HepG2 (cell line): Measurements from ENCODE around the gene HOTAIR. TPM values are rescaled to one million over a fixed set of nuclear protein-coding genes. Genes with fewer than 3 reads are reported as not detected.
A peak's percentile ranks its signal among the peaks of the same experiment; 100 is the strongest.

Experiments
- E2F5 ChIP-seq: sonication (generic); formaldehyde crosslinking; conservative IDR thresholded peaks from 2 replicates; pipeline ENCODE4 v1.4.0; 2020; ENCODE audit warnings: missing genetic modification reagents
- FLYWCH1 ChIP-seq: sonication (generic); formaldehyde crosslinking; IDR thresholded peaks from 2 replicates; pipeline ENCODE4 v1.8.1; 2023; ENCODE audit warnings: mild to moderate bottlenecking, missing genetic modification reagents
- FOXO4 ChIP-seq: sonication (generic); formaldehyde crosslinking; conservative IDR thresholded peaks from 2 replicates; pipeline ENCODE4 v1.8.1; 2023; ENCODE audit warnings: missing genetic modification reagents
- HBP1 ChIP-seq: IDR thresholded peaks from 2 replicates; pipeline ENCODE4 v1.6.1; 2016; ENCODE audit warnings: low read depth, control low read depth
- KDM5B ChIP-seq: sonication (generic); formaldehyde crosslinking; IDR thresholded peaks from 2 replicates; pipeline ENCODE4 v1.4.0; 2020; ENCODE audit warnings: missing genetic modification reagents, mild to moderate bottlenecking, borderline replicate concordance
- KDM6A ChIP-seq: IDR thresholded peaks from 2 replicates; pipeline ENCODE4 v1.6.1; 2016; ENCODE audit warnings: low read depth
- MTA1 ChIP-seq: sonication (generic); formaldehyde crosslinking; IDR thresholded peaks from 2 replicates; pipeline ENCODE4 v1.4.0; 2020; ENCODE audit warnings: missing genetic modification reagents, mild to moderate bottlenecking, borderline replicate concordance
- POLR2A ChIP-seq, 2 experiments: IDR thresholded peaks; 2 replicates each; pipeline ENCODE4 v1.6.1; 2011; ENCODE audit warnings: low read depth in 2 of 2, low read length in 2 of 2, mild to moderate bottlenecking in 1 of 2, moderate library complexity in 1 of 2; ENCODE audit not compliant: insufficient read depth in 1 of 2
- RNF219 ChIP-seq: sonication (generic); formaldehyde crosslinking; IDR thresholded peaks from 2 replicates; pipeline ENCODE4 v1.5.0; 2020; ENCODE audit warnings: mild to moderate bottlenecking, missing genetic modification reagents
- TEAD3 ChIP-seq: optimal IDR thresholded peaks from 2 replicates; pipeline ENCODE3; 2016; ENCODE audit warnings: borderline replicate concordance
- ZFX ChIP-seq: sonication (generic); formaldehyde crosslinking; IDR thresholded peaks from 2 replicates; pipeline ENCODE4 v1.4.0; 2020; ENCODE audit warnings: mild to moderate bottlenecking, low read depth, missing genetic modification reagents, moderate library complexity
- ZNF329 ChIP-seq: sonication (generic); formaldehyde crosslinking; IDR thresholded peaks from 2 replicates; pipeline ENCODE4 v1.9.0; 2021; ENCODE audit warnings: low read depth, mild to moderate bottlenecking, missing genetic modification reagents
- ZNF503 ChIP-seq: sonication (generic); formaldehyde crosslinking; IDR thresholded peaks from 2 replicates; pipeline ENCODE4 v1.4.0; 2020; ENCODE audit warnings: missing genetic modification reagents
- ZNF639 ChIP-seq: conservative IDR thresholded peaks from 2 replicates; pipeline ENCODE4 v1.6.1; 2018; ENCODE audit warnings: missing genetic modification reagents
- ZNF710 ChIP-seq: sonication (generic); formaldehyde crosslinking; IDR thresholded peaks from 2 replicates; pipeline ENCODE4 v1.5.0; 2020; ENCODE audit warnings: mild to moderate bottlenecking, missing genetic modification reagents, borderline replicate concordance
- polyA plus RNA-seq, 8 experiments: library from polyadenylated mRNA; depleted of rRNA in 3 of 8; stranded (reverse) in 7 of 8; unstranded in 1 of 8; fragments of >200 nt; fragmentation: Illumina TruSeq in 4 of 8; extraction: Trizol in 4 of 8; gene quantifications; 2 replicates each; pipeline versions ENCODE4 v1.2.1 to v1.2.3, GENCODE V29; 2011 to 2016; ENCODE audit warnings: low read depth in 4 of 8, missing spikeins in 1 of 8, mixed read lengths in 1 of 8; ENCODE audit not compliant: insufficient read depth in 1 of 8
- total RNA-seq, 5 experiments: library from RNA; depleted of rRNA; stranded (reverse); fragments of >200 nt; fragmentation: Illumina TruSeq; extraction: Trizol; gene quantifications; 2 replicates each; pipeline ENCODE4 v1.2.3, GENCODE V29; 2016; ENCODE audit warnings: low read depth in 1 of 5

HOTAIR gene
- total and polyA plus RNA-seq, 2 of the 13 experiments (the other 11 are each of a cell fraction or from before 2014, with no cell fraction given), result not detected

GRCh38 chr12:53988541-53989226 is 13.9 kb upstream of the HOTAIR start (continued):
- TF ChIP-seq ZNF710 (CRISPR knock-in tag) (no peak), TEAD3 (CRISPR knock-in tag) (peak; percentile 39), E2F5 (CRISPR knock-in tag) (no peak), ZNF329 (no peak), FOXO4 (no peak), ZNF503 (no peak), KDM6A (CRISPR knock-in tag) (0 out of 2 replicates have a peak, but pooled peaks have one; percentile 27), ZFX (CRISPR knock-in tag) (peak; percentile 35; the same call in 1 of the 2 replicates), RNF219 (CRISPR knock-in tag) (no peak), POLR2A (IDR thresholded peaks at IDR 0.05; ENCODE audit: insufficient read depth in 1 of 2, low read depth in 2 of 2, low read length in 2 of 2) (no peak), KDM5B (CRISPR knock-in tag) (no peak), MTA1 (0 out of 2 replicates have a peak, but pooled peaks have one; percentile 22), HBP1 (CRISPR knock-in tag) (no peak), ZNF639 (CRISPR knock-in tag) (no peak), FLYWCH1 (CRISPR knock-in tag) (no peak)
